GM21367 (cell line): Measurements from ENCODE around the gene CCDC50.

Experiments used
- ATAC-seq: cut with Tn5 transposase; IDR thresholded peaks from one replicate; pipeline ENCODE4 v1.9.1; 2021; ENCODE audit not compliant: unreplicated experiment

CCDC50 gene

GRCh38 chr3:191316876-191317603, 12.2 kb upstream of the CCDC50 start:
- ATAC-seq = no peak

- no peak for ATAC-seq
These were observed 8.9 kb upstream of the CCDC50 start for GRCh38 chr3:191320316-191320715.

- ATAC-seq = no peak
These were observed 8.0 kb upstream of the CCDC50 start for GRCh38 chr3:191321019-191321767.

- ATAC-seq = no peak
These were observed 4.3 kb upstream of the CCDC50 start for GRCh38 chr3:191324936-191325335.

- no peak for ATAC-seq
These were observed 1.7 kb upstream of the CCDC50 start for GRCh38 chr3:191327526-191327925.

- no peak for ATAC-seq
These were observed 722 bp upstream of the CCDC50 start for GRCh38 chr3:191328383-191328961.

GRCh38 chr3:191329654-191330529, 698 bp downstream of the CCDC50 start, which contains the start of gene UTS2B:
Gene UTS2B, minus strand, starts transcription at chr3:191330526. Its CDS starts 48,337 bp downstream, at chr3:191282189.
- peak; percentile 16 for ATAC-seq

- ATAC-seq = no peak
These were observed 1.4 kb downstream of the CCDC50 start for GRCh38 chr3:191330530-191331048.

- ATAC-seq = no peak
These were observed 2.2 kb downstream of the CCDC50 start for GRCh38 chr3:191331388-191331787.

GRCh38 chr3:191333298-191333880, 4.2 kb downstream of the CCDC50 start:
- no peak for ATAC-seq

- no peak for ATAC-seq
These were observed 5.2 kb downstream of the CCDC50 start for GRCh38 chr3:191334346-191334893.

GRCh38 chr3:191336833-191337232, 7.6 kb downstream of the CCDC50 start:
- ATAC-seq = peak; percentile 38

- ATAC-seq = no peak
These were observed 8.9 kb downstream of the CCDC50 start for GRCh38 chr3:191338177-191338488.

- no peak for ATAC-seq
These were observed 10.2 kb downstream of the CCDC50 start for GRCh38 chr3:191339316-191339917.

- ATAC-seq = no peak
These were observed 11.2 kb downstream of the CCDC50 start for GRCh38 chr3:191340351-191340750.

GRCh38 chr3:191340966-191341365, 11.8 kb downstream of the CCDC50 start:
- ATAC-seq = no peak

GRCh38 chr3:191342006-191342405, 12.8 kb downstream of the CCDC50 start:
- ATAC-seq = no peak

GRCh38 chr3:191342411-191342810, 13.2 kb downstream of the CCDC50 start:
- ATAC-seq = no peak

- no peak for ATAC-seq
These were observed 13.9 kb downstream of the CCDC50 start for GRCh38 chr3:191343115-191343514.

- ATAC-seq = no peak
These were observed 14.7 kb downstream of the CCDC50 start for GRCh38 chr3:191343913-191344312.
